ENCODE measurements around the gene PRKG1.
"Not testable (repeated sequence)": the region's sequence is repeated elsewhere in the genome, so short reads cannot be mapped to it uniquely, and the experiment has no call there.

Gene PRKG1

GRCh38 chr10:51141010-51141409 is 66.7 kb downstream of the PRKG1 start:
- Histone ChIP-seq H3K4me3 (ENCODE audit: low read length) (no peak overlapping the region), H3K27me3 (ENCODE audit: insufficient read depth, low read length) (no peaks in the 10 kb centered on the region), H3K4me1 (ENCODE audit: insufficient read depth, low read length) (no peaks in the 10 kb centered on the region), H3K9me3 (ENCODE audit: low read length) (no peaks in the 10 kb centered on the region), H3K36me3 (ENCODE audit: insufficient read depth, low read length) (no peaks in the 10 kb centered on the region), H2AFZ (ENCODE audit: low read depth, low read length) (no peak overlapping the region)

- Histone ChIP-seq H3K4me3 (ENCODE audit: low read length) (no peak overlapping the region), H3K36me3 (ENCODE audit: insufficient read depth, low read length) (no peaks in the 10 kb centered on the region), H3K27me3 (ENCODE audit: insufficient read depth, low read length) (no peaks in the 10 kb centered on the region), H3K9me3 (ENCODE audit: low read length) (no peaks in the 10 kb centered on the region), H3K4me1 (ENCODE audit: insufficient read depth, low read length) (no peaks in the 10 kb centered on the region), H2AFZ (ENCODE audit: low read depth, low read length) (no peak overlapping the region)
Observed at GRCh38 chr10:51144161-51144781, 70.0 kb downstream of the PRKG1 start.

DNA sequence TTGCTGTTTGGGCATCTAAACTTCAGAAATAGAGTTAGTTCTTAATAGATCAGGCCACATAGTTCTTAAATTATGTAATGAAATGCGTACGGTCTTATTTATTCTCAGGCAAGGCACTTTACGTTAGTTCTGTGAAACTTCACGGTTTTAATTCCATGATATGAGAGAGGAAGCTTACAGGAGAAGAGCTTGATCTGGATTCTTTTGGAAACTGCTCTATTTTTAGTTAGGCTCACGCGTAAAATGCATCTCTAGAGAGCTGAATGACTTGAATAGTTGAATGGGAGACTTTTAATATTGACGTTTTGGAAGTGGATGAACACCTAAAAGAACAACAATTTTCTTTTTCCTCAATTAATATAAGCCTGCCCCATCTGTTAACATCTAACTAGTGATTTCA is 71.1 kb downstream of the PRKG1 start:
- Histone ChIP-seq H3K4me1 (ENCODE audit: insufficient read depth, low read length) (no peaks in the 10 kb centered on the region), H3K4me3 (ENCODE audit: low read length) (no peak overlapping the region), H3K36me3 (ENCODE audit: insufficient read depth, low read length) (no peaks in the 10 kb centered on the region), H2AFZ (ENCODE audit: low read depth, low read length) (no peak overlapping the region), H3K27me3 (ENCODE audit: insufficient read depth, low read length) (no peaks in the 10 kb centered on the region), H3K9me3 (ENCODE audit: low read length) (no peaks in the 10 kb centered on the region)

- no peak overlapping the region for H3K4me3 ChIP-seq (ENCODE audit: low read length)
- H3K9me3 ChIP-seq (ENCODE audit: low read length) = no peaks in the 10 kb centered on the region
- no peaks in the 10 kb centered on the region for H3K36me3 ChIP-seq (ENCODE audit: insufficient read depth, low read length)
- no peak overlapping the region for H2AFZ ChIP-seq (ENCODE audit: low read depth, low read length)
- no peaks in the 10 kb centered on the region for H3K4me1 ChIP-seq (ENCODE audit: insufficient read depth, low read length)
- H3K27me3 ChIP-seq (ENCODE audit: insufficient read depth, low read length) = no peaks in the 10 kb centered on the region
Observed at GRCh38 chr10:51147644-51148399, 73.5 kb downstream of the PRKG1 start.

- Histone ChIP-seq H3K36me3 (ENCODE audit: insufficient read depth, low read length) (no peaks in the 10 kb centered on the region), H3K9me3 (ENCODE audit: low read length) (no peaks in the 10 kb centered on the region), H3K27me3 (ENCODE audit: insufficient read depth, low read length) (no peaks in the 10 kb centered on the region), H2AFZ (ENCODE audit: low read depth, low read length) (no peak overlapping the region), H3K4me3 (ENCODE audit: low read length) (no peak overlapping the region), H3K4me1 (ENCODE audit: insufficient read depth, low read length) (peaks cover 3% of the 10 kb centered on the region)
Observed at GRCh38 chr10:51156926-51157325, 82.6 kb downstream of the PRKG1 start.

GRCh38 chr10:51158832-51159231 is 84.5 kb downstream of the PRKG1 start:
- no peak overlapping the region for H3K4me3 ChIP-seq (ENCODE audit: low read length)
- no peaks in the 10 kb centered on the region for H3K9me3 ChIP-seq (ENCODE audit: low read length)
- no peaks in the 10 kb centered on the region for H3K27me3 ChIP-seq (ENCODE audit: insufficient read depth, low read length)
- no peak overlapping the region for H2AFZ ChIP-seq (ENCODE audit: low read depth, low read length)
- H3K36me3 ChIP-seq (ENCODE audit: insufficient read depth, low read length) = no peaks in the 10 kb centered on the region
- H3K4me1 ChIP-seq (ENCODE audit: insufficient read depth, low read length) = peaks cover 7% of the 10 kb centered on the region

DNA sequence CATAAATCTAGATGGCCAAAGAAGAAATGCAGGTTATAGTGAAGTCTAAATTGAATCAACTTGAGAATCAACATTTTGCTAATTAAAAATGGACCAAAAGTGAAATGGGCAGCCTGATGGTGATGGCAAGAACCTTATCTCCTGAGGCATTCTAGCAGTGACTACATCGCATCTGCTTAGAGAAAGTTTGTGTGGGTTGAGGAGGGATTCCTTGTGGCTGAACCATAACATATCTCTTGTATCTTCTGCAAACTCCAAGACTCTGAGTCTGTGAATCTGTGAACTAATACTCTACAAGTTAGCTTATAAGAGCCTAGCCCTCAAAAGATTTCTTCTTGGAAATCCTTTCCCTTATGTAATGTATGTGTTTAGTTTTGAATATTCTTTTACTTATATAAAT is 85.6 kb downstream of the PRKG1 start:
- H3K9me3 ChIP-seq (ENCODE audit: low read length) = no peaks in the 10 kb centered on the region
- H2AFZ ChIP-seq (ENCODE audit: low read depth, low read length) = no peak overlapping the region

GRCh38 chr10:51162002-51162401 is 87.7 kb downstream of the PRKG1 start:
- Histone ChIP-seq H3K36me3 (ENCODE audit: insufficient read depth, low read length) (no peaks in the 10 kb centered on the region), H3K4me3 (ENCODE audit: low read length) (no peak overlapping the region), H3K9me3 (ENCODE audit: low read length) (no peaks in the 10 kb centered on the region), H2AFZ (ENCODE audit: low read depth, low read length) (peak overlapping the region; percentile 80), H3K4me1 (ENCODE audit: insufficient read depth, low read length) (peaks cover 7% of the 10 kb centered on the region), H3K27me3 (ENCODE audit: insufficient read depth, low read length) (no peaks in the 10 kb centered on the region)

More for the DNA sequence above, 85.6 kb downstream of the PRKG1 start:
- no peaks in the 10 kb centered on the region for H3K36me3 ChIP-seq (ENCODE audit: insufficient read depth, low read length)
- no peaks in the 10 kb centered on the region for H3K27me3 ChIP-seq (ENCODE audit: insufficient read depth, low read length)
- no peak overlapping the region for H3K4me3 ChIP-seq (ENCODE audit: low read length)
- peaks cover 7% of the 10 kb centered on the region for H3K4me1 ChIP-seq (ENCODE audit: insufficient read depth, low read length)

GRCh38 chr10:51163380-51164049 is 89.2 kb downstream of the PRKG1 start:
- not testable (repeated sequence) for H3K9me3 ChIP-seq (ENCODE audit: low read length); H2AFZ ChIP-seq (ENCODE audit: low read depth, low read length); H3K27me3 ChIP-seq (ENCODE audit: insufficient read depth, low read length); H3K4me1 ChIP-seq (ENCODE audit: insufficient read depth, low read length); H3K36me3 ChIP-seq (ENCODE audit: insufficient read depth, low read length); H3K4me3 ChIP-seq (ENCODE audit: low read length)

GRCh38 chr10:51168086-51168815 is 94.0 kb downstream of the PRKG1 start:
- no peaks in the 10 kb centered on the region for H3K9me3 ChIP-seq (ENCODE audit: low read length)
- no peak overlapping the region for H2AFZ ChIP-seq (ENCODE audit: low read depth, low read length)
- no peak overlapping the region for H3K4me3 ChIP-seq (ENCODE audit: low read length)
- no peaks in the 10 kb centered on the region for H3K36me3 ChIP-seq (ENCODE audit: insufficient read depth, low read length)
- peaks cover 5% of the 10 kb centered on the region for H3K4me1 ChIP-seq (ENCODE audit: insufficient read depth, low read length)
- H3K27me3 ChIP-seq (ENCODE audit: insufficient read depth, low read length) = no peaks in the 10 kb centered on the region

DNA sequence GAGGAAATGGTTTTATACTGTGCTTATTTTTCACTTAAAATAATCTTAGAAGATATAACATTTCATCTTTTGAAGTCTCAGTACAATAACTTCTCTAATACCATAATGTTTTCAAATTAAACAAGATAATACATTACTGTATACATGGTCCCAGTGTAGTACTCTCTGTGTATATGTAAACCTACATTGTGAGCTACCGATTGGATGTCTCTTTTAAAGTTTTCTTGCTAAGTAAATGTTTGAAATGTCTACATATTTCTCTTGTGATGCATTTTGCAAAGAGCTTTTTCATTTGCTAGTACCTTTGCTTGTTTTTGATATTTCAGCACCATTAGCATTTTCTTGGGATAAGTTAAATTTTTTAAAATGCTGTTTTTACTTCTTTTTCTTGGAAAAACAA is 94.8 kb downstream of the PRKG1 start:
- H3K27me3 ChIP-seq (ENCODE audit: insufficient read depth, low read length) = no peaks in the 10 kb centered on the region
- H3K4me1 ChIP-seq (ENCODE audit: insufficient read depth, low read length) = peaks cover 5% of the 10 kb centered on the region
- no peaks in the 10 kb centered on the region for H3K9me3 ChIP-seq (ENCODE audit: low read length)
- H3K4me3 ChIP-seq (ENCODE audit: low read length) = no peak overlapping the region
- H3K36me3 ChIP-seq (ENCODE audit: insufficient read depth, low read length) = no peaks in the 10 kb centered on the region
- no peak overlapping the region for H2AFZ ChIP-seq (ENCODE audit: low read depth, low read length)

DNA sequence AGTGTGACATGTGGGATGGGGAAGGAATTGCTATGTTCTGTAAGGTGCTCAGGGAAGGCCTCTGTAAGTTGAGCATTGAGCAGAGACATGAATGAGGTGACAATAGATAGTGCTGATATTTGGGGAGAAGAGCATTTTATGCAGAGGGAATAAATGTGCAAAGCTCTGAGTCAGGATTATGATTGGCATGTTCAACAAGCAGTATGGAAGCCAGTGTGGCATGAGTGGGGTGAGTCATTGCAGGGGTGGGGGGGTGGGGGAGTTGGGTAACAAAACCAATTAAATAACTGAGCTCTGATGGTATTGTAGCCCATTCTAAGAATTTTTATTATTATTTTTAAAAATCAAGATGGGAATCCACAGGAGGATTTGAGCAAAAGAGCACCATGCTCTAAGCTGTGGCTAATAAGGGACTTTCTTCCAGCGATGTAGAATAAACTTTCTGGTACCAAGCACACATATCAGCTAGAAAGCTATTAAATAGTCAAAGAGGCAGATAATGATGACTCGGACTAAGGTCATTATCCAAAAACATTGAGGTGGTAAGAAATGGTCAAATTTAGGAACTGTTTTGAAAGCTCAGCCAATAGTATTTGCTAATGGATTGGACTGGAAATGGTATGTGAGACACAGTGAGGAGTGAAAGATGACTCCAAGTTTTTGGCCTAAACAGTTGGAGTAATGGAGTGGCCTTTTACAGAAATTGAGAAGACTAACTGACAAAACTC is 96.4 kb downstream of the PRKG1 start:
- H3K36me3 ChIP-seq (ENCODE audit: insufficient read depth, low read length) = no peaks in the 10 kb centered on the region
- no peaks in the 10 kb centered on the region for H3K9me3 ChIP-seq (ENCODE audit: low read length)
- no peak overlapping the region for H3K4me3 ChIP-seq (ENCODE audit: low read length)
- H3K27me3 ChIP-seq (ENCODE audit: insufficient read depth, low read length) = no peaks in the 10 kb centered on the region
- no peak overlapping the region for H2AFZ ChIP-seq (ENCODE audit: low read depth, low read length)
- H3K4me1 ChIP-seq (ENCODE audit: insufficient read depth, low read length) = peaks cover 5% of the 10 kb centered on the region
